Loucy (cell line): ENCODE measurements around the gene TMEM176A.

Experiments used
- EZH2phosphoT487 ChIP-seq: fragments of 200-600 bp; IDR thresholded peaks from 2 replicates; pipeline ENCODE4 v1.6.1; 2018; ENCODE audit warnings: antibody characterized with exemption, mild to moderate bottlenecking, moderate library complexity, borderline replicate concordance
- TF ChIP-seq, protein P1 (sequence below): fragments of 200-600 bp; sonication (generic); conservative IDR thresholded peaks from 2 replicates; pipeline ENCODE4 v1.5.1; 2014; ENCODE audit warnings: mild to moderate bottlenecking, antibody characterized with exemption, low read length

DNA sequence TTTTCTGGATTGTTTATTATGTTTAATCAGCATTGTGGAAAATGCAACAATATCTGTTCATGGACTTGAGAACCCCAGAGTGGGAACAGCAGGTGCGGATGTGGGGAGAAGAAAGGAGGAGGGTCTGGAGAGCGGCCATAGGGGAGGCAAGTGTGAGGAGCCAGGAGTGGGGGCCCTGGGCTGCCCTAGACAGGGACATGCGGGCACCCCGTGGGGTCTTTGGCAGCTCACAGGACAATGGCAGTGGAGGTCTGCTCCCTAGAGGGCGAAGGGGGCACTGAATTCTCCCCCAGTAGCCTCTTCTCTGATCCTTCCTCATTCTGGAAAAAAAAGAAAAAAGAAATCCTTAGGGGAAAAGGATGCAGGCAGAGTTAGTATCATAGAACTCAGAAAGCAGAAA is 9.3 kb upstream of the TMEM176A start:
- TF ChIP-seq, protein P1, sequence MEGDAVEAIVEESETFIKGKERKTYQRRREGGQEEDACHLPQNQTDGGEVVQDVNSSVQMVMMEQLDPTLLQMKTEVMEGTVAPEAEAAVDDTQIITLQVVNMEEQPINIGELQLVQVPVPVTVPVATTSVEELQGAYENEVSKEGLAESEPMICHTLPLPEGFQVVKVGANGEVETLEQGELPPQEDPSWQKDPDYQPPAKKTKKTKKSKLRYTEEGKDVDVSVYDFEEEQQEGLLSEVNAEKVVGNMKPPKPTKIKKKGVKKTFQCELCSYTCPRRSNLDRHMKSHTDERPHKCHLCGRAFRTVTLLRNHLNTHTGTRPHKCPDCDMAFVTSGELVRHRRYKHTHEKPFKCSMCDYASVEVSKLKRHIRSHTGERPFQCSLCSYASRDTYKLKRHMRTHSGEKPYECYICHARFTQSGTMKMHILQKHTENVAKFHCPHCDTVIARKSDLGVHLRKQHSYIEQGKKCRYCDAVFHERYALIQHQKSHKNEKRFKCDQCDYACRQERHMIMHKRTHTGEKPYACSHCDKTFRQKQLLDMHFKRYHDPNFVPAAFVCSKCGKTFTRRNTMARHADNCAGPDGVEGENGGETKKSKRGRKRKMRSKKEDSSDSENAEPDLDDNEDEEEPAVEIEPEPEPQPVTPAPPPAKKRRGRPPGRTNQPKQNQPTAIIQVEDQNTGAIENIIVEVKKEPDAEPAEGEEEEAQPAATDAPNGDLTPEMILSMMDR: no peak
- TF ChIP-seq EZH2phosphoT487: no peak
